GM19395 (cell line): ENCODE results near the gene TIMM22.
A peak's percentile ranks its signal among the peaks of the same experiment; 100 is the strongest.
"Not testable (repeated sequence)": the region's sequence is repeated elsewhere in the genome, so short reads cannot be mapped to it uniquely, and the experiment has no call there.

Source experiments
- ATAC-seq: cut with Tn5 transposase; IDR thresholded peaks from one replicate; pipeline ENCODE4 v1.9.1; 2021; ENCODE audit warnings: mild to moderate bottlenecking, moderate library complexity; ENCODE audit not compliant: unreplicated experiment

The TIMM22 gene

DNA sequence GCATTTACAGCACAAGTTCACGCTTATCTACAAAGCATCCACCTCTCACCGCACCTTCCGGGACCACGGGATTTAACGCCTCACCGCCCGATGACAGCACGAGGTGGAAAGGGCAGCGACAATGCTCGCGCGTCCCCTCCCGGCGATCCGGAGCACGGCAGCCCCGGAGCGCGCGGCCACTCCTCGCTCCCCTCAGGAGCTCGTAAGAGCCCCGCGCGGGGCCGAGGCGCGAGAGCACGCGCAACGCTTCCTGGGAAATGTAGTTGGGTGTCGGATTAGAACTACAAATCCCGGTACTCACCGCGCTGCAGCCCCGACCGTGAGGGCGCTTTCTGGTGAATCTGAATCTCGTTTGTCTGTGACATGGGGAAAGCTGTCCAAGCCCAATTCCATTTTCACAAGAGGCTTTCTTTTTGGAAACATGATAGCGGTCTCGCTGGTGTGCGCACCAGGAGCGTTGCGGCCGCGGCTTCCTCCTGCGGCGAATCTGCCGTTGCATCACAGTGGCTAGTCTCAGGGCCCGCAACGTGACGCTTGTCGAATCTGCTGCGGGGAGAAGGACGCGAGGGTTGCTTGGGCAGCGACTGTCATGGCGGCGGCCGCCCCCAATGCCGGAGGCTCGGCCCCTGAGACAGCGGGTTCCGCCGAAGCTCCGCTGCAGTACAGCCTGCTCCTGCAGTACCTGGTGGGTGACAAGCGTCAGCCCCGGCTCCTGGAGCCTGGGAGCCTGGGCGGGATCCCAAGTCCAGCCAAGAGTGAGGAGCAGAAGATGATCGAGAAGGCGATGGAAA is at the start of gene TIMM22:
Gene TIMM22, plus strand, starts transcription at position 576 of the 791 bp plus-strand sequence. Its CDS starts 14 bp downstream, at position 590.
- peak; percentile 89 for ATAC-seq

- no peak for ATAC-seq
These were observed 48.6 kb upstream of the TIMM22 start for GRCh38 chr17:948284-948852.

DNA sequence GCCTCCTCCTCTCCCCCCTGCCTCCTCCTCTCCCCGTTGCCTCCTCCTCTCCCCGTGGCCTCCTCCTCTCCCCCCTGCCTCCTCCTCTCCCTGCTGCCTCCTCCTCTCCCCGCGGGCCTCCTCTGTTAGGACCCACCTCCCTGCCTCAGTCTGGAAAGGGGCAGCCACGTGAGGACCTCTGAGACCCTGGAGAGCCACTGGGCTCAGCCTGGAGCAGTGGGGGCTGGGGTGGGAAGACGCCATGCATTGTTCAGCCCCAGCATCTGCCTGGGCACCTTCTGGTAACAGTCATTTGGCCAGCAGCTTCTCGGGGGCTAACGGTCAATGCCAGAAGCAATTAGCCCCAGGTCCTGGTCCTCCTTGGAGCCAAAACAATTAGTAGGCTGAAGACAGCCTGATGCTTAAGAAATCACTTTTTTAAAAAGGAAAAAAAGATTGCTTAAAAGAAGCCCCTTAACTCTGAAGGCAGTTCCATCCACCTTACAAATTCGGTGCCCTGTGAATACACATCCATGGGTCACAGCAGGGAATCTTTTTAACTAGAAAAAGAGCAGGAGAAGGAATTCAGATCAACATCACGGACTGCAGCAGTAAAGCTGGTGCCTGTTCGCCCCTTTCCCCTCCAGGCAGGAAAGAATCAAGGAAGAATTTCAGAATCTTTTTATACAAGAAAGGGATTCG is 47.2 kb upstream of the TIMM22 start:
- no peak for ATAC-seq

GRCh38 chr17:951325-952132 is 45.4 kb upstream of the TIMM22 start:
- no peak for ATAC-seq

DNA sequence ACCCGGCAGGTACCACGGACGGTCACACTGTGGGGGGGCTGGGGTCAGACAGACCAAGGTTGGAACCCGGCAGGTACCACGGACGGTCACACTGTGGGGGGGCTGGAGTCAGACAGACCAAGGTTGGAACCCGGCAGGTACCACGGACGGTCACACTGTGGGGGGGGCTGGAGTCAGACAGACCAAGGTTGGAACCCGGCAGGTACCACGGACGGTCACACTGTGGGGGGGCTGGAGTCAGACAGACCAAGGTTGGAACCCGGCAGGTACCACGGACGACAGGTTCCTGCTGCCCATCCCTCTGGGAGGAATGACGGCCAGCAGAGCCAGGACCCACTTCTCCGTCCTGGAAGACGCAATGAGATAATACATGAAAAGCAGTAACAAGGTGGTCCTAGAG is 44.3 kb upstream of the TIMM22 start:
- not testable (repeated sequence) for ATAC-seq

DNA sequence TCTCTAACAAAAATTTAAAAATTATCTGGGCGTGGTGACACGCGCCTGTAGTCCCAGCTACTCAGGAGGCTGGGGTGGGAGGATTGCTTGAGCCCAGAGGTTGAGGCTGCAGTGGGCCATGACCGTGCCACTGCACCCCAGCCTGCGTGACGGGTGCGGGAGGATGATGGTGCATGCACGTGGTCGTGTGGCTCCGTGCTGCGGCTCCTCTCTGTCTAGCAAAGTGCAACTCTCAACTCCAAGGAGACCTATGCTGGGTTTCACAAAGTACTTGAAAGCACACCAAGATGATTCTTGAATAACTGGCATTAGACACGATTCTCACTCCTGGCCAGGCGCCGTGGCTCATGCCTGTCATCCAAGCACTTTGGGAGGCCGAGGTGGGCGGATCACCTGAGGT is 43.2 kb upstream of the TIMM22 start:
- ATAC-seq, result no peak

DNA sequence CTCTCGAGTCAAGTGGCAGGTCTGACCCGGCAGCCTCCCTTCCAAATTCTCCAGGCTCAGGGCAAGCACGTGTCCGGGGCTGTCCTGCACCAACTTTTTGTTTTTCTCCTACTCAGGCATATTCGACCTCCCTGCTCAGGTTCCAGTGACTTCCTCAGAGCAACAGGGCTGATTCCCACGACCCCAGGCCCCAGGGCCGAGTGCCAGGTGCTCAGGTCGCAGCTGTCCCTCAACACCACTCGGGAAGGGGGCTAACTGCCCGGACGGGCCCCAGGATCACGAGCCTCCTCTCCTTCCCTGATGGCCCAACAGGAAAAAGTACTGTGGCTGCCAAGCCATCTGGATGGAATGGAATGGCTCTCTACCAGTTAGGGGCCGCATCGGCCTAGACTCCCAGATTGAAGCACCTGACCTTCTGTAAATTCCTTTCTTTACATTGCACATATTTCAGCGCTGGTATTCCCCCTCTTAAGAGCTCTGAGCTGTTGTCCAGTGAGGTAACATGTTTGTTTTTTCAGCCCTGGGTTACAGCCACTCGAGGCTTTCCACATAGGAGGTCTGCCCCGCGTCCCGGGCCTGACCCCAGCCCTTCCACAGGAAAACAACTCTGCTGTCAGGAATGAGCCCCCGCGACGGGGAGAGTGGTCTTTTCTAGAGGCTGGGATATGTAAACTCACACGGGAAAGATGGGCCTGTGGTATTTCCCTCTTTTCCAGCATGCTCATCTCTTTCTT is 42.3 kb upstream of the TIMM22 start:
- no peak for ATAC-seq

GRCh38 chr17:956905-957304 is 40.0 kb upstream of the TIMM22 start:
- no peak for ATAC-seq

DNA sequence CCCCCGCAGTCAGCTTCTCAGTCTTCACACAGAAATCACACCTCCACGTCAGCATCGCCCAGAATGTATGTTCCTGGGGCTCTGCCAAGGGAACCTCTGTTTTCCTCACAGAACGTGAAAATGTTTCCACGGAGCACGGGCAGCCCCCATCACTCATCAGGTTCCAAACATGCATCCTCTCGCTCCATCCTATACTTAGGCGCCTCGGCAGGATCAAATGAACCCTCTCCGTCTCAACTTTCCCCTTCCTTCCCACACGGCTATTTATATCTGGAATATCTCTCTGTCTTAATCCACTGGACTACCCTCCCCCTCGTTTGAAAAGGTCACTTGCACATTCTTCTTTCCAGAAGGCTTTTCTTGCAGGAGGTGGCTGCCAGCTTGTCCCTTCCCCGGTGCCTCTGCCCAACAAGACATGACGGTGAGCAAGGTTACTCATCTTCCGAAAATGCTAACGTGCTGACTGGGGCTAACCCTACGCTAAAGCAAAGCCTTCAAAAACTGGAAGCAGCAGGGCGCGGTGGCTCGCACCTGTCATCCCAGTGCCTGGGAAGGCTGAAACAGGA is 39.0 kb upstream of the TIMM22 start:
- ATAC-seq, result no peak

DNA sequence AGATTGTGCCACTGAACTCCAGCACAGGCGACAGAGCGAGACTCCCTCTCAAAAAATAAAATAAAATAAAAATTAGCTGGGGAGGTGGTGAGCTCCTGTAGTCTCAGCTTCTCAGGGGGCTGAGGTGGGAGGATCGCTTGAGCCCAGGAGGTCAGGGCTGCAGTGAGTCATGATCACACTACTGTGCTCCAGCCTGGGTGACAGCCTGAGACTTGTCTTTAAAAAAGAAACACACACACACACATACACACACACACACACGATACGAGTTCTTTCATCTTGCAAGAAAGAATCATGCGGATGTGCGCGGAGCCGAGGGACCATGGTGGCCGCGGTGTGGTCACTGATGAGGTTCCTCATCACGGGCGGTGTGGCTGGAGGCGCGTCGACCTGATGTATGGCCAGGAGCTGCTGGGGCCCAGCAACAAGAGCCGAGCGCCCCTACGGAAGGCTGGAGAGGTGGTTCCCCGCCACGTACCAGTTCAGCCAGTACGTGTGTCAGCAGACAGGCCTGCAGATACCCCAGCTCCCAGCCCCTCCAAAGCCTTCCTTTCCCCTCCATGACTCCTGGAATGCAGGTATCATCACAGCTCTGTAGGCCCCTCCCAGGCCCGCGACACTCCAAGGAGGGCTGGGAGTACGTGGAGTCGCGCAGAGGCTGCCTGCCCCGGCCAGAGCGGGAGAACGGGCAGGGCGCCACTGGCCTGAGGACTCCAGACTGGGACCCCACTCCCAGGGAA is 38.0 kb upstream of the TIMM22 start:
- no peak for ATAC-seq

DNA sequence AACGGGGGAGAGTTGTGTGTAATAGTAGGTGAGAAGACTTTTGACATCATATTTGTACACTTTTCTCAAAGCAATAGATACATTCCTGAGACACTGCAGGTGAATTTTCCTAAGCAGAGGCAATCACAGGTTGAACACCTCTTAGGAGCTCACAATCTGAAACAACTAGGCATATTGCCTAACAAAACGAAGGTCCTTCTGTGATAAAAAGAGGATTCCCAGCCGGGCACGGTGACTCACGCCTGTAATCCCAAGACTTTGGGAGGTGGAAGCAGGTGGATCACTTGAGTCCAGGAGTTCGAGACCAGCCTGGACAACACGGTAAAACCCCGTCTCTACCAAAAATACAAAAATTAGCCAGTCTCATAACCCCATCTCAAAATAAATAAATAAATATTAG is 34.8 kb upstream of the TIMM22 start:
- ATAC-seq, result no peak

DNA sequence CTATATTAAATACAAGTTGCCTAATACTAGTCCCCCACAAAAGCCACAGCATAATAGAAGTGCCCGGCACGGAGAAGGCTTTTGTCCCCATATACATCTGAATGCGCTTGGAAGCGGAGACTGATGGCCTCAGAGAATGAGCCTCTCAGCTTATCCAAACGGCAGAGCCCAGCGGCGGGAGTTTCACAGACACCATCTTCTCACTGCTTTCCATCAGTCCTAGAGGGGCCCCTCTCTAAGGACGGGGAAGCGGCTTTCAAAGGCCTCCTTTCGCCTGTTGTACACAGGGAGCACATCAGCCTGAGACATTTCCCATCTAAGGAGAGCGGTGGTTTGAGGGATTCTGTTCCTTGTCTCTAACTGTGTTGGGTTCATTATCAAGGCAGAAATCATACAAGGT is 34.3 kb upstream of the TIMM22 start:
- no peak for ATAC-seq

DNA sequence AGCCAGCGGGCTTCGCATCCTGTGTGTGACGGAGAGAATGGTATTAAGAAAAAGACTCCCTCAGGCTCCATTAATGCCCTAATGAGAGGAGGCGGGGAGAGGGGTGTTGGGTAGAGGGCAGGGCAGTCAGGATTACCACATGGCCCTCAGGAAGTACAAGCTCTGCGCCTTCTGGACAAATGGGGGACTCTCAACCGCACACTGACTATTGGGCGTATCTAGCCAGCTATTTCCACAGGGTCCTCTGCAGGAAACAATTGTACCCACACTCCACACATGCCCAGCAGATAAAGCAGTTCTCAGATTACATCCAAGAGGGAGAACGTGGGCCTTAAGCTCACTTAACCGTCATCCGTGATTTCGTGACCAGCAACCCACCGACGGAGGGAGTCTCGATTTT is 32.1 kb upstream of the TIMM22 start:
- ATAC-seq, result no peak

GRCh38 chr17:965311-965989 is 31.5 kb upstream of the TIMM22 start:
- ATAC-seq, result no peak

- ATAC-seq, result no peak
These were observed 29.8 kb upstream of the TIMM22 start for GRCh38 chr17:967122-967521.

DNA sequence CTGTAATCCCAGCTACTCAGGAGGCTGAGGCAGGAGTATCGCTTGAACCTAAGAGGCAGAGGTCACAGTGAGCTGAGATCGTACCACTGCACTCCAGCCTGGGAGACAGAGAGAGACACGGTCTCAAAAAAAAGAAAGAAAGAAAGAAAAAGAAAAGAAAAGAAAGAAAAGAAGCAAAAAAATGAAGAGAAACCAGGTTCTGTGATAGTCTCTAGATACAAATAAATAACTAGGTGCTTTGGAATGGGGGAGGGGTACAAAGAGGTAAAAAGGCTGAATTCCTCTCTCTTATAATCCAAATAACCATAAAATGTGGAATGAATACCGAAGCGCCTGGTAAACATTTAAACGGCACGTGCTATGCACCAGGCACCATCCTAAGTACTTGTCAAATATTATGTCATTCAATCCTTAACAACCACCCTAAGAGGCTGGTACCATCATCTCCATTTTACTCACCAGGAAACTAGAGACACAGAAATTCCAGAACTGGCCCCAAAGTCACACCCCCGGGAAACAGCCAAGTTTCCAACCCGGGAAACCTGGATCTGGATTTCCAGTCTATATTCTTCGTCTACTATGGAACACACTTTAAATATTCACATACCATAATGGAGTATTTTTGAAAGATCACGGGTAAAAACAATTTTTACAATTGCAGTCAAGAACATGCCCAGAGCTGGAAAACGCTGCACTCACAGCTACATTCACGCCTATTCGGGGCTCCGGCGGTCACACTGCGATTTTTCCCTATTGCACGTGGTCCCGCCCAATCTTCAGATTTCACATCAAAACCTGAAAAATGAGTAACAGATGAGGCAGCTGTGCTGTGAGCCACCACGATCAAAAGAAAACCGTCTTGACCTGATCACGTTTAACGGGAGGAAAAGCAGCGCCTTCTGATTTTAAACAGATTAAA is 27.9 kb upstream of the TIMM22 start:
- ATAC-seq, result no peak

- no peak for ATAC-seq
These were observed 27.0 kb upstream of the TIMM22 start for GRCh38 chr17:969811-970355.

- no peak for ATAC-seq
These were observed 26.6 kb upstream of the TIMM22 start for GRCh38 chr17:970364-970763.
